OCI-LY7 (cell line): ENCODE data around the gene MYO18B.

Source experiments
- EZH2phosphoT487 ChIP-seq: fragments of 200-600 bp; sonication (generic); IDR thresholded peaks from 2 replicates; pipeline ENCODE4 v1.6.1; 2018; ENCODE audit warnings: low read depth, borderline replicate concordance, mild to moderate bottlenecking, mixed run types, antibody characterized with exemption, low read length, moderate library complexity, mixed read lengths
- TF ChIP-seq, protein P1 (sequence below): fragments of 200-600 bp; sonication (generic); conservative IDR thresholded peaks from 2 replicates; pipeline ENCODE4 v1.5.1; 2014; ENCODE audit warnings: mild to moderate bottlenecking, antibody characterized with exemption, low read length, moderate library complexity, mixed read lengths

DNA sequence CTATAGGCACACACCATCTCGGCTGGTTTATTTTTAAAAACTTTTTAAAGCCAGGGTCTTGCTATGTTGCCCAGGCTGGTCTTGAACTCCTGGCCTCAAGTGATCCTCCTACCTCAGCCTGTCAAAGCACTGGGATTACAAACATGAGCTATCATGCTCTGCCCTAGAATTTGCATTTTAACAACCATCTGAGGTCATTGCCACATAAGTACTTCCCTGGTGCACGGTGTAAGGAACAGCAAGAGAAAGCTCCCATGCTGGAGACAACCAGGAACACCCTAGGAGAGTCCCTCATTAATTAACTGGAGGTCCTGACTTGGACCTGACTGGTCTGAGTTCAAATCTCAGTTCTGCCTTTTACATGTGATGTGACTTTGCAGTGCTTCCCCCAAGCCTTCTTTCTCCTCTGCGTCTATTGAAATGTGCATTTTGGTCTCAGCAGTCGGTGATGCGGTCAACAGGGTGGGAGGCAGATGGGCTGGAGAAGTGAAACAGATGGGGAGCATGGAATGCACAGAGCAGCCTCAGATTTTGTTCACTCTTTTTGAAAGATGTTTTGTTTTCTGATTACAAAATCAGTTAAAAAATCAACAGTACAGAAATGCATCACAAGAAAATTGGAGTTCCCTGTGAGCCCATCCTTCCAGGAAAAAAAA is 146.5 kb downstream of the MYO18B start:
- TF ChIP-seq, protein P1, sequence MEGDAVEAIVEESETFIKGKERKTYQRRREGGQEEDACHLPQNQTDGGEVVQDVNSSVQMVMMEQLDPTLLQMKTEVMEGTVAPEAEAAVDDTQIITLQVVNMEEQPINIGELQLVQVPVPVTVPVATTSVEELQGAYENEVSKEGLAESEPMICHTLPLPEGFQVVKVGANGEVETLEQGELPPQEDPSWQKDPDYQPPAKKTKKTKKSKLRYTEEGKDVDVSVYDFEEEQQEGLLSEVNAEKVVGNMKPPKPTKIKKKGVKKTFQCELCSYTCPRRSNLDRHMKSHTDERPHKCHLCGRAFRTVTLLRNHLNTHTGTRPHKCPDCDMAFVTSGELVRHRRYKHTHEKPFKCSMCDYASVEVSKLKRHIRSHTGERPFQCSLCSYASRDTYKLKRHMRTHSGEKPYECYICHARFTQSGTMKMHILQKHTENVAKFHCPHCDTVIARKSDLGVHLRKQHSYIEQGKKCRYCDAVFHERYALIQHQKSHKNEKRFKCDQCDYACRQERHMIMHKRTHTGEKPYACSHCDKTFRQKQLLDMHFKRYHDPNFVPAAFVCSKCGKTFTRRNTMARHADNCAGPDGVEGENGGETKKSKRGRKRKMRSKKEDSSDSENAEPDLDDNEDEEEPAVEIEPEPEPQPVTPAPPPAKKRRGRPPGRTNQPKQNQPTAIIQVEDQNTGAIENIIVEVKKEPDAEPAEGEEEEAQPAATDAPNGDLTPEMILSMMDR: no peak
- TF ChIP-seq EZH2phosphoT487: no peak
